Activated CD8-positive, alpha-beta T cell treated with anti-CD3 and anti-CD28 coated beads for 36 hours (primary cell): Measurements from ENCODE around the gene ACBD3. TPM values are rescaled to one million over a fixed set of nuclear protein-coding genes. Genes with fewer than 3 reads are reported as not detected.
A peak's percentile ranks its signal among the peaks of the same experiment; 100 is the strongest.

Source experiments
- ATAC-seq: fragments of 200-7000 bp; cut with Tn5 transposase; one replicate; pipeline ENCODE4 v1.10.0; 2021; ENCODE audit warnings: mild to moderate bottlenecking, moderate library complexity
- CTCF ChIA-PET: fragments of 350-600 bp; sonication (Branson Sonifier 250); formaldehyde crosslinking; loops from one replicate; lab custom pipeline; 2021; ENCODE audit warnings: antibody characterized with exemption; lab: Charles Lee
- POLR2A ChIA-PET: fragments of 350-600 bp; sonication (Branson Sonifier 250); formaldehyde crosslinking; loops from one replicate; lab custom pipeline; 2021; ENCODE audit warnings: antibody characterized with exemption; lab: Charles Lee
- DNase-seq: peaks from one replicate; pipeline ENCODE4 v3.0.0-alpha.2; 2020
- H3K27ac Mint-ChIP-seq: one replicate; pipeline ENCODE4 v1.8.0; 2021; ENCODE audit warnings: mild to moderate bottlenecking, mixed read lengths
- H3K27me3 Mint-ChIP-seq: one replicate; pipeline ENCODE4 v1.8.0; 2021; ENCODE audit warnings: mixed read lengths
- H3K36me3 Mint-ChIP-seq: one replicate; pipeline ENCODE4 v1.8.0; 2021; ENCODE audit warnings: low read depth, mixed read lengths
- H3K4me1 Mint-ChIP-seq: one replicate; pipeline ENCODE4 v1.8.0; 2021; ENCODE audit warnings: low read depth, mixed read lengths
- H3K4me3 Mint-ChIP-seq: one replicate; pipeline ENCODE4 v1.8.0; 2021; ENCODE audit warnings: mild to moderate bottlenecking, moderate library complexity, mixed read lengths
- H3K9me3 Mint-ChIP-seq: one replicate; pipeline ENCODE4 v1.8.0; 2021; ENCODE audit warnings: mixed read lengths
- intact Hi-C: fragments of 100-400 bp; cut with micrococcal nuclease; formaldehyde crosslinking; loops from one replicate; pipeline ENCODE4 v1.10.0; 2022
- total RNA-seq, 2 experiments: library from RNA; stranded (reverse); gene quantifications; one replicate each; pipeline ENCODE4 v1.2.3, GENCODE V29; 2021
- TF ChIP-seq, protein P1 (sequence below): fragments of 200-600 bp; IDR thresholded peaks from one replicate; pipeline ENCODE4 v1.8.0; 2022; ENCODE audit warnings: antibody characterized with exemption, mild to moderate bottlenecking

Gene ACBD3
- total RNA-seq, 2 experiments from 2014 or later: 17.4 to 17.7 TPM

DNA sequence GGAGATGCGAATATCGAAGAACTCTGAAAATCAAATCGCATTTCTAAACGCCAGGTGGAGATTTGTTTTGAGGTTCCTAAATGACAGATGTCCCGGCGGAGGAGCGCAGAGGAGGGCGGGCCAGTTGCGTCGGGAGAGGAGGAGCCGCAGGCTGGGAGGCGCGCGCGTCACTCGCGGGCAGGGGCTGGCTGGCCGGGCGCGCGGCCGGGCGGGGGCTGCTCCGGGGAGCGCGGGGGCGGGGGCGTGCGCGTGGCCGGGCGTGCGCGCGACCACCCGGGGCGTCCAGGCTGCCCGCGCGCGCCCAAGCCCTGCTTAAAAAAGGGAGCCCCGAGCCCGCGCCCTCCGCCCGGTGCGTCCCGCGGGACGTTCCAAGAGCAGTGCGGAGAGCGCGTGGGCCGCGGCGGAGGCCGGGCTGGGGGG lies 76.7 kb downstream of the ACBD3 start:
- ChIA-PET CTCF (interaction anchor here (1.0 to 6.6 kb wide), 10 partner anchors 8 to 223 kb away, joined by 3 to 67 read pairs (median 6); no protein-coding TSS in a partner anchor), POLR2A (interaction anchor here (0.7 to 4.4 kb wide), 14 partner anchors 10 to 334 kb away, joined by 3 to 37 read pairs (median 6); partner anchors contain the start of gene H3-3A)
- no peaks in the 10 kb centered on the region for H3K9me3 Mint-ChIP-seq
- H3K4me1 Mint-ChIP-seq: peaks cover 13% of the 10 kb centered on the region
- intact Hi-C loops: no loop called here
- TF ChIP-seq, protein P1, sequence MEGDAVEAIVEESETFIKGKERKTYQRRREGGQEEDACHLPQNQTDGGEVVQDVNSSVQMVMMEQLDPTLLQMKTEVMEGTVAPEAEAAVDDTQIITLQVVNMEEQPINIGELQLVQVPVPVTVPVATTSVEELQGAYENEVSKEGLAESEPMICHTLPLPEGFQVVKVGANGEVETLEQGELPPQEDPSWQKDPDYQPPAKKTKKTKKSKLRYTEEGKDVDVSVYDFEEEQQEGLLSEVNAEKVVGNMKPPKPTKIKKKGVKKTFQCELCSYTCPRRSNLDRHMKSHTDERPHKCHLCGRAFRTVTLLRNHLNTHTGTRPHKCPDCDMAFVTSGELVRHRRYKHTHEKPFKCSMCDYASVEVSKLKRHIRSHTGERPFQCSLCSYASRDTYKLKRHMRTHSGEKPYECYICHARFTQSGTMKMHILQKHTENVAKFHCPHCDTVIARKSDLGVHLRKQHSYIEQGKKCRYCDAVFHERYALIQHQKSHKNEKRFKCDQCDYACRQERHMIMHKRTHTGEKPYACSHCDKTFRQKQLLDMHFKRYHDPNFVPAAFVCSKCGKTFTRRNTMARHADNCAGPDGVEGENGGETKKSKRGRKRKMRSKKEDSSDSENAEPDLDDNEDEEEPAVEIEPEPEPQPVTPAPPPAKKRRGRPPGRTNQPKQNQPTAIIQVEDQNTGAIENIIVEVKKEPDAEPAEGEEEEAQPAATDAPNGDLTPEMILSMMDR: no peak
- H3K27me3 Mint-ChIP-seq: no peaks in the 10 kb centered on the region
- ATAC-seq (peak; percentile 86), DNase-seq (peak; percentile 87)
- H3K27ac Mint-ChIP-seq: peak overlapping the region; percentile 76
- H3K4me3 Mint-ChIP-seq: peak overlapping the region; percentile 73
- H3K36me3 Mint-ChIP-seq: no peaks in the 10 kb centered on the region

DNA sequence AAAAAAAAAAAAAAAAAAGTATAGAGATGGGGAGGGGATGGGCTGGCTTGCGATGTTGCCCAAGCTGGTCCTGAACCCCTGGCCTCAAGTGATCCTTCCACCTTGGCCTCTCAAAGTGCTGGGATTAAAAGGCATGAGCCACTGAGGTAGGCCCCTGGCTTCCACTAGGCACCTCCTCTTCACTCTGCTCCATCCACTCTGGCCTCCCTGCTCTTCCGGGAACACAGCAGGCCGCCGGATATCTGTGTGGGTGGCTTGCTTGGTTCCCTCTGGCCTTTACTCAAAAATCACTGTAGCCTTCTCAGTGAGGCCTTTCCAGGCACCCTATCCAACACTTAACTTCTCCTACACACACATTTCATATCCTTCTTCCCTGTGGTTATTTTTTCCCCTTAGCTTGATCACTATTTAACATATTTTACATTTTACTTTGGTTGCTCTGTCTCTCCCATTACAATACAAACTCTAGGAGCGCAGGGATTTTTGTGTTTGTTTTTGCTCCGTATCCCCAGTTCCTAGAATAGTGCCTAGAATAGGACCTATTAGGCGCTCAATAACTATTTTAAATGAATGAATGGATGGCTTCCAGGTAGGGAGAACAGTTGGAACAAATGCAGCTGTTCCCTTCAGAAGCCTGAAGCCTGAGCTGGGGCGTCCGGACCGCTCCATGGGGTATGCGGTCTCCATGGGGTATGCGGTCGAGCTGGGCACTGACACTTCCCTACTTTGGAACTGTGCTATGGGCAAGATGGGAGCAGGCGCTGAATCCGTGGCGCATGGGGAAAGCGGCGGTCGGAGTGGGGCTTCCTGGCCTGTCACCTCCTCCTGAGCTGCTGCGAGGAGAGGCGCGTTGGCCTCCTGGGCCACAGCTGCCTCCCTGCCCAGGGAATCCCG lies 77.4 kb downstream of the ACBD3 start:
- Mint-ChIP-seq H3K36me3 (no peaks in the 10 kb centered on the region), H3K4me3 (peak overlapping the region; percentile 73), H3K27me3 (no peaks in the 10 kb centered on the region), H3K9me3 (no peaks in the 10 kb centered on the region), H3K27ac (peak overlapping the region; percentile 76), H3K4me1 (peaks cover 13% of the 10 kb centered on the region)
- intact Hi-C loops: no loop called here
- ChIA-PET CTCF (interaction anchor here (1.0 to 6.6 kb wide), 9 partner anchors 11 to 224 kb away, joined by 3 to 67 read pairs (median 3); no protein-coding TSS in a partner anchor), POLR2A (interaction anchor here (0.7 to 4.4 kb wide), 11 partner anchors 9 to 201 kb away, joined by 3 to 37 read pairs (median 8); partner anchors contain the start of gene H3-3A)
- TF ChIP-seq, protein P1: no peak
- DNase-seq (no peak), ATAC-seq (peak; percentile 4)

DNA sequence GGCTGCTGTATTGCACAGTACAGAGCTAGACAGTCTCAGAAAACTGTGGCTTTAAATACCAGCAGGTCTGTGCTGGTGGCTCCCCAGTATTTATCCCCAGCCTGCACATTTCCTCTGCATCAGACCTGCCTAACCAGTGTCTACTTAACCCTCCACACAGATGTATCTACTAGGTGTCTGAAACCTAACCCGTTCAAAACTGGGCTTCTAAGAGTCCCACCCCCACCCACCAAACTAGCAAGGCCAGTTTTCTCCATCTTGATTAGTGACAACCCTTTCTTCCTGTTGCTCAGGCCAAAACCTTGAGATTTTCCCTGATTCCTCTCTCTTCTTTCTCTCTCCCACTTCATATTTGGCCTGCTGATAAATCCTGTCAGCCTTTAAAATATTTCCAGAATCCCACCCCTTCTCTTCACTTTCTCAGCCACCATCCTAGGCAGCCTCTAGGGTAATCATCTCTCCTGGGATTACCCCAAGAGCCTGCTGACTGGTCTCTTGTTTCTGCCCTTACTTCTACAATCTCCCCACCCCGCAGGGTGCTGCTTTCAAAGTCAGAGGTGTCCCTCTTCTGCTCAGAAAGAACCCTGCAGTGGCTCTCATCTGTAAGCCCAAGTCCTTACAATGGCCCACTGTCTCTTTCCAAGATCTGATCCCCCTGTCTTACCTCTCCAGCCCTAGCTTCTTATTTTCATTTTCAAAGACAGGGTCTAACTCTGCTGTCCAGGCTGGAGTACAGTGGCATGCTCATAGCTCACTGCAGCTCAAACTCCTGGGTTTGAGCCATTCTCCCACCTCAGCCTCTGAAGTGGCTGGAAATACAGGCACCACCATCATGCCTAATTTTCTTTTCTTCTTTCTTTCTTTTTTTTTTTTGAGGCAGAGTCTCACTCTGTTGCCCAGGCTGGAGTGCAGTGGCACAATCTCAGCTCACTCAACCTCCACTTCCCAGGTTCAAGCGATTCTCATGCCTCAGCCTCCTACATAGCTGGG lies 78.8 kb downstream of the ACBD3 start:
- CTCF ChIA-PET: interaction anchor here (1.1 to 6.6 kb wide), 5 partner anchors 9 to 89 kb away, joined by 3 to 67 read pairs (median 3); no protein-coding TSS in a partner anchor
- TF ChIP-seq, protein P1: no peak

DNA sequence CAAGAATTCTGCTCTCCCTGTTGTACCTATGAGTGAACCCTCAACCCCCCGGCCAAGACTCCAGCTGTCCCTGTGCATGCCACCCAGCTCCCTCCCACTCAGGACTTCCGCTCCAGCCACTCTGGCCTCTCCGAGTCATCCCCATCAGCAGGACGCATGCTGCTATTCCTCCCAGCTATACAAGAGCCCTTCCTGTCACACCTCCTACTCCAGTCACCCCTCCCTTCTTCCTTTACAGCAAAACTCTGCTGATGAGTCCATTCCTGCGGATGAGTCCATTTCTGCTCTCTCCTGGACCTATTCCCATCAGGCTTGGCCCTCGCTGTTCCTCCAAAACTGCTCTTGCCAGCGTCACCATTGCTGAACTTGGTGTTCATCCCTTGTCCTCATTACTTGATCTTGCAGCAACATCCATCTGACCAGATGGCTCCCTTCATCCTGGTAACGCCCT lies 81.8 kb downstream of the ACBD3 start:
- Mint-ChIP-seq H3K36me3 (no peaks in the 10 kb centered on the region), H3K27ac (no peak overlapping the region), H3K4me3 (no peak overlapping the region), H3K4me1 (peaks cover 16% of the 10 kb centered on the region), H3K27me3 (no peaks in the 10 kb centered on the region), H3K9me3 (no peaks in the 10 kb centered on the region)
- DNase-seq: no peak
- CTCF ChIA-PET: no interaction called here
- POLR2A ChIA-PET: interaction anchor here (0.6 kb wide), 1 partner anchor 11 kb away, joined by 3 read pairs; no protein-coding TSS in a partner anchor
- intact Hi-C loops: no loop called here
- no peak for ATAC-seq
- TF ChIP-seq, protein P1: no peak

More for the DNA sequence above, 78.8 kb downstream of the ACBD3 start:
- no peak overlapping the region for H3K27ac Mint-ChIP-seq
- POLR2A ChIA-PET: interaction anchor here (0.6 to 4.4 kb wide), 6 partner anchors 12 to 397 kb away, joined by 3 to 37 read pairs (median 3); no protein-coding TSS in a partner anchor
- no peaks in the 10 kb centered on the region for H3K9me3 Mint-ChIP-seq
- no peak for ATAC-seq
- no peaks in the 10 kb centered on the region for H3K36me3 Mint-ChIP-seq
- DNase-seq: peak; percentile 36
- intact Hi-C loops: no loop called here
- H3K4me3 Mint-ChIP-seq: no peak overlapping the region
- peaks cover 13% of the 10 kb centered on the region for H3K4me1 Mint-ChIP-seq
- H3K27me3 Mint-ChIP-seq: no peaks in the 10 kb centered on the region
